HG02763 (cell line): ENCODE results near the gene KITLG.
"Not testable (repeated sequence)": the region's sequence is repeated elsewhere in the genome, so short reads cannot be mapped to it uniquely, and the experiment has no call there.

ENCODE experiments used
- ATAC-seq: cut with Tn5 transposase; IDR thresholded peaks from one replicate; pipeline ENCODE4 v1.9.1; 2021; ENCODE audit warnings: mild to moderate bottlenecking, moderate library complexity; ENCODE audit not compliant: unreplicated experiment

The KITLG gene

DNA sequence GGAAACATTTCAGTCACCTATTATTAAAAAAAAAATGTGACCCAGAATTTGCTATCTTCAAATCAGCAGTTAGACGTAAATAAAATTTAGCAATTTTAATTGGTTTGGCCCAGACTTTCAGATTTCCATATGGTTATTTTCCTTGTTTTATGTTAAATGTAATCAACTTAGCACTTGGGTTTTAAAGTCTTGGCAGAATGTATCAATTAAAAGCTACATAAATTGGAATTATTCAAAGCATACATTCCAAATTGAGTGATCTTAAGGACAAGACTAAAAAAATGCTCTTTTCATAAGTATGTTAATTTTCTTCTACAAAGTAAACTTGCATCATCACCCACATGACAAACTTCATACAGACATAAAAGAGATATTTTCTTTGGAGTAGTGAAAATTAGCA lies 3.4 kb downstream of the KITLG start:
- no peak for ATAC-seq

- ATAC-seq = no peak
Observed at GRCh38 chr12:88575361-88575970, 4.8 kb downstream of the KITLG start.

- ATAC-seq = no peak
Observed at GRCh38 chr12:88574278-88574677, 6.0 kb downstream of the KITLG start.

DNA sequence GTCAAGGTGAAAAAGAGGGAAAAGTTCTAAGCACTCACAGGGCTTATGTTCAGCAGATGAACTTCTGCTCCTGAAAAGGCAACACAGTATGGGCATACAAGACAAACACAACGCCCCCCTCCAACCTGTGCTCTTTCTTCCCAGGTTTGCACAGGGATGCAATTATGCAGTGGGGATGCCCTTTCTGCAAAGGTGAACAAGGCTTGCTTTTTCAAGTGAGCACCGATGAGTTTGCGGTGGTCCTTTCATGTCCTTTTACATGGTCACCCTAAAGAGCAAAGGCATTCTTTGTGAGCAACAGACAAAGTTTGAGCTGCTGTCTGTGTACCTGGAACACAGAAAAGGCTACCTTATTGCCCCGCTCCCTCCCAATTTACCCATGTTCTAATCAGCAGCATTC lies 6.7 kb downstream of the KITLG start:
- ATAC-seq = no peak

- no peak for ATAC-seq
Observed at GRCh38 chr12:88572781-88573549, 7.3 kb downstream of the KITLG start.

- ATAC-seq = no peak
Observed at GRCh38 chr12:88571543-88571942, 8.7 kb downstream of the KITLG start.

GRCh38 chr12:88570103-88570502 lies 10.2 kb downstream of the KITLG start:
- ATAC-seq = no peak

DNA sequence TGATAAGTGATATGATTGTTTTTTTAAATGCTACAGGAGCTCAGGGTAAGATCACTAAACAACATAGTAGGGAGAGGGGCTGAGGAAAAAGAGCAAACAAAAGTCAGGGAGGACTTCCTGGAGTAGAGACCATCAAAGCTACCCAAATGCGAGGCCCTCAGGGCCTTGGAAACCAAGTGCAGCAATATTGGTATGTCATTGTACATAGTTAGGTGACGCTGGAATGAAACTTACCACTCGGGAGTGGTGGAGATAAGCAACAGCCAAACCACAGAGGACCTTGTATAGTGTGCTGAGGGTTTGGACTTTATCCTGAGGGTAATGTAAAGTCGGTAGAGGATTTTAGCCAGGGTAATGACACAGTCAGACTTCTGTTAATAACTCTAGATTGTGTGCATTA lies 13.8 kb downstream of the KITLG start:
- no peak for ATAC-seq

- ATAC-seq = no peak
Observed at GRCh38 chr12:88562846-88563582, 17.3 kb downstream of the KITLG start.

DNA sequence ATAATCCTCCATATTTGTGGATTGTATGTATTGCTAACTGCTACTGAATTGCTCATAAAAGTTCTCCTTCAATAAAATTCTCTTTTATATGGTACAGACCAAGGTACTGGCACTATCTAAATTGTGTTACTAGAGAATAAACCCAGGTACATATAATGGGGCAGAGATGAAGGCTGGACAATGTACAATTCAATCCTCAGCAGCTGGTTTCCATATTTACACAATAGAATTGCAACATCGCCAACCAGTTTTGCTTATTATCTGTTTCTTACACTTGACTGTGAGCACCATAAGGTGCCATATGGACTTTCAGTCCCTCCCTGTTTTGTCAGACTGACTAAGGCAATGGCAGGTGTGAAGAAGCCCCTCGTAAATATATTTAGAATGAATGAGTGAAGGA lies 18.1 kb downstream of the KITLG start:
- ATAC-seq = no peak

DNA sequence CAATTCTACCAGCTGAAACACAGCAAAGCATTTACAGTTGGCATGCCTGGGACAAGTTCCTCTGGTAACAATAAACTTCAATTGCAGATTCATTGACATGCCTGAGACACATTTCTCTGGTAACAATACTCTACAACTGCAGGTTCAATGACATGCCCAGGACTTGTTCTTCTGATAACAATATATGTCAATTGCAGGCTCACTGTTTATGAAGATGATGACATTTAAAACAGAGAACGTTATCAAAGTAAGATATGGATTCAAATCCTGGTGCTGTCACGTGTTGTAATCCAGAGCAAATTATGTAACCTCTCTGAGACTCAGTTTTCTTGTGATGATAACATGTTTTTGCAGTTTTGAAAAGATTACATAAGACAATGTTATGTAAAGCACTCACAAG lies 20.5 kb downstream of the KITLG start:
- ATAC-seq = no peak

DNA sequence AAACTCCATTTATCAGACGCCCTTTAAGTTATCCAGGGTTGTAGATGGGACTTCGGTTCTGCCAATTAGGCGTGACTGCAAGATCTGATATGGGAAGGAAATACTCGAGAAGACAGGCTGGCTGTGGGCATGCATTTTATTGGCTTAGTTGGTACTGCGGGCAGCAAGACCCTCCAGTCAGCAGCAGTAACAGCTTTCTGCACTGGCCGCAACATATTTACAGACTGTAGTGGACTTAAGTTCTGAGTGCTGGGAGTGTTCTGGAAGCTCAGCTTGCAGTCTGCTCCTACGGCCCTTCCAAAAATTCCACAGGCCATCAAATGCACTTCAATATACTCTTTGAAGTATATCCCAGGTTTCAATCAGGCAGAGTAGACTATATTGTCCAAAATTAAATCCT lies 21.1 kb downstream of the KITLG start:
- no peak for ATAC-seq

- no peak for ATAC-seq
Observed at GRCh38 chr12:88558340-88558867, 21.9 kb downstream of the KITLG start.

DNA sequence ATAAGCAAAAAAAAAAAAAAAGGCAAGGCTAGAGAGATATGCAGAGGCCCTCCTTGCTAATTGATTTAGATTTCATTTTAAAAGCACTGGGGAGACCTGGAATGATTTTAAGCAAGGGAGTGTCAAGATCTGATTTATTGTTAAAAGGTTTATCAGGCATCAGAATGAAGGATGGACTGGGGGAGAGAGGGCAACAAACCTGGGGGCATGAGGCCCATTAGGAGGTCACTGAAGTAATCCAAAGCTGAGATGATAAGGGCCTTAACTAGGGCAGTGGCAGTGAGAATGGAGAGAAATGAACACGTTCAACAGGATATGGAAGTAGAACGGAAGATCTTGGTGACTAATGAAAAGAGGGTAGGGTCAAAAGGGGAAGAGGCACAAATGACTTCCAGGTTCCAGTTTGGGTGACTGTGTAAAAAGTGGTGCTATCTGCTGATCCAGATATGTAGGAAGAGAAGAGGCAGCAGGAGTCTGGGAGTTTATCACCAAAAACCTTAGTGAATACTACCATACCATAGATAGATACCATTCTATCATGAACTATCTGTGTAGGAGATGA lies 24.0 kb downstream of the KITLG start:
- no peak for ATAC-seq

- no peak for ATAC-seq
Observed at GRCh38 chr12:88553941-88554658, 26.2 kb downstream of the KITLG start.

DNA sequence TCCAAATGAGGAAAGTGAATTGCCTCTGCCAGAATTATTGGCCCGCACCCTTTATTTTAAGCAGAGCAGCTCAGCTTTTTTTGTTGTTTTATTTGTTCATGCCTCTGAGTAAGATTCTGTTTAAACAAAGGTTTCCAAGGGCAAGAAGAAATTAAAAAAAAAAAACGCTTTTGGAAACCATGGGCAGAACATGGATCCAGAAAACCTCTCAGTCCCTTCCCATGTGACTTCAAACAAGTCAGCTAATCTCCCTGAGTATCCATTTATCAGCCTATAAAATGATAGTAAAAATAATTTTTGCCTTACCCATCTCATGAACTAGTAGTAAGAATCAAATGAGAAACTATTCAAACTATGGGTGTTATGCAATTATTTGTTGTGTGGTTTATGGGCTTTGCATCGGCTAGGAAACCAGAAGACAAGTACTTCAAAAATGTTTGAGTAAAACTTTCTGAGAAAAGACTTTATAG lies 27.6 kb downstream of the KITLG start:
- ATAC-seq = no peak

DNA sequence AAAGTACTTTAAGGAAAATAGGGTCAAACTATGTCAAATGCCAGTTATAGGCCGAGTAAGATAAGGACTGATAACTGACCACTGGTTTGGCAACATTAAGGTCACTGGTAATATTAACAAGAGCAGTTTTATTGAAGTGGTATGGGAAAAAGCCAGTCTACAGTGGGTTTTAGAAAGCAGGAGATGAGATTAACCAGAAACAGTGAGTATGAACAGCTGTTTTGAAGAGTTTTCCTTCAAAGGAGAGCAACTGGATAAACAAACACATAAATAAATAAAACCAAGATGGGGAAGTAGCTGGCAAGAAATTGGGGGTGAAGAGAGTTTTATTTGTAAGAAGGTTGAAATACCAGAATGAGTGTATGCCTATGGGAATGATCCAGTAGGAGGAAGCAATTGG lies 30.3 kb downstream of the KITLG start:
- no peak for ATAC-seq

DNA sequence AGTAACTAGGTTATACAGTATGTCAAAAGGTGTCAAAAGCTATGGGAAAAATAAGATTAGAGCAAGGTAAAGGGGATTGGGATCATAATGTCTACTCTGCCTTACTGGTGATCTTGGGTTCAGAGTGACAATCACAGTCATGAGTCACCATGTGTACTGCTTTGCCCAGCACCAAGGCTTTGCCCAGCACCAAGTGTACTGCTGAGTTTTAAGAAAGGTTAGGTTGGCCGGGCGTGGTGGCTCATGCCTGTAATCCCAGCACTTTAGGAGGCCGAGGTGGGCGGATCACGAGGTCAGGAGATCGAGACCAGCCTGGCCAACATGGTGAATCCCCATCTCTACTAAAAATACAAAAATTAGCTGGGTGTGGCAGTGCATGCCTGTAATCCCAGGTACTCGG lies 32.3 kb downstream of the KITLG start:
- ATAC-seq = not testable (repeated sequence)

DNA sequence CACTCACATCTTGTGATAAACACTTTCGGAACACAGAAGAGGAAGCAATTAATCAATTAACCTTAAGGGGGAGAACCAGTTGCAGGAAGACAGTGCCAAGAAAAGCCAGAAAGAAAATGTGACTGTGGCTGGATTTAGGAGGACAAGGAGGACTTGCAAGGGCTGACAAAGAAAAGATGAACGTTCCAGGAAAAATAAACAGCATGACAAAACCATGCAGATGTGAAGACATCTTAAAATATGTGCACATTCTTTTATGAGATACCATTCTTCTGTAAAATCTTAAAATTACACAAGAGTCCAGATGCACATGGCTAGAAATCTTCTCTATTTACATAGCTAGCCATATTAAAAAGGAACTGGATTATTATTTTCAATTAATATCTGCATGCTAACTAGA lies 33.4 kb downstream of the KITLG start:
- no peak for ATAC-seq

DNA sequence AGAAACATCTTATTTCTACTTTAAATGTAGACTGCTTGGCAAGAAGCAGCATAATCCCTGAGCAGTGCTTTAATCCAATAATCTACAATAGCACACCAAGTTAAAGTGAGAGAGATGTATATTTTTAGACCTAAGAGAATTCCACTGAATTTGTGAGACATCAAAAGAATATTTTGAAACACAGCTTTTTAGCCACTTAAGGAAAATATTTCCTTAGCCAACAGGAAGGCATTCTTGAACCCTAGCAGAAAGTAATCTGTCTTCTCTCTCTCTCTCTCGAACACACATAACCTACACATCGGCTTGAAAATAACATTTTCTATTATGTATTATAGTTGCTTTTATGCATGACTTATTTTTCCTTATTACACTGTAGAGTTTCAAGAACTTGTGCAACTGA lies 34.0 kb downstream of the KITLG start:
- no peak for ATAC-seq
